ENCODE results near the gene CCDC154. TPM values are rescaled to one million over a fixed set of nuclear protein-coding genes. Genes with fewer than 3 reads are reported as not detected.

CCDC154 gene
- total RNA-seq, 1 donor from 2014 or later, result 2.0 TPM

GRCh38 chr16:1403036-1403435 is 41.3 kb downstream of the CCDC154 start:
- DNase-seq (ENCODE audit: low spot score), result no peak
- Mint-ChIP-seq H3K9me3 (no peaks in the 10 kb centered on the region), H3K4me1 (ENCODE audit: low read depth) (peaks cover 5% of the 10 kb centered on the region), H3K27ac (no peak overlapping the region), H3K4me3 (no peak overlapping the region), H3K36me3 (ENCODE audit: low read depth) (peaks cover 11% of the 10 kb centered on the region), H3K27me3 (ENCODE audit: insufficient read depth) (no peaks in the 10 kb centered on the region)
- intact Hi-C loops (cut with micrococcal nuclease), result no loop called here

- no peak for DNase-seq (ENCODE audit: low spot score)
- intact Hi-C loops (cut with micrococcal nuclease), result no loop called here
- no peak overlapping the region for H3K27ac Mint-ChIP-seq
- no peak overlapping the region for H3K4me3 Mint-ChIP-seq
- no peaks in the 10 kb centered on the region for H3K9me3 Mint-ChIP-seq
- no peaks in the 10 kb centered on the region for H3K27me3 Mint-ChIP-seq (ENCODE audit: insufficient read depth)
- H3K36me3 Mint-ChIP-seq (ENCODE audit: low read depth), result peaks cover 11% of the 10 kb centered on the region
- peaks cover under 1% of the 10 kb centered on the region for H3K4me1 Mint-ChIP-seq (ENCODE audit: low read depth)
Measured at GRCh38 chr16:1401758-1402154, 42.6 kb downstream of the CCDC154 start.

- no peak overlapping the region for H3K4me3 Mint-ChIP-seq
- no peak for DNase-seq (ENCODE audit: low spot score)
- intact Hi-C loops (cut with micrococcal nuclease), result no loop called here
- H3K36me3 Mint-ChIP-seq (ENCODE audit: low read depth), result peaks cover 11% of the 10 kb centered on the region
- no peaks in the 10 kb centered on the region for H3K9me3 Mint-ChIP-seq
- H3K27ac Mint-ChIP-seq, result no peak overlapping the region
- no peaks in the 10 kb centered on the region for H3K27me3 Mint-ChIP-seq (ENCODE audit: insufficient read depth)
- no peaks in the 10 kb centered on the region for H3K4me1 Mint-ChIP-seq (ENCODE audit: low read depth)
Measured at GRCh38 chr16:1401061-1401757, 43.1 kb downstream of the CCDC154 start.

GRCh38 chr16:1398826-1399581 is 45.4 kb downstream of the CCDC154 start:
- Mint-ChIP-seq H3K27me3 (ENCODE audit: insufficient read depth) (no peaks in the 10 kb centered on the region), H3K27ac (no peak overlapping the region), H3K4me3 (no peak overlapping the region), H3K9me3 (no peaks in the 10 kb centered on the region), H3K36me3 (ENCODE audit: low read depth) (peaks cover 11% of the 10 kb centered on the region), H3K4me1 (ENCODE audit: low read depth) (no peaks in the 10 kb centered on the region)
- no peak for DNase-seq (ENCODE audit: low spot score)
- intact Hi-C loops (cut with micrococcal nuclease), result no loop called here

- no peak overlapping the region for H3K27ac Mint-ChIP-seq
- no peaks in the 10 kb centered on the region for H3K4me1 Mint-ChIP-seq (ENCODE audit: low read depth)
- intact Hi-C loops (cut with micrococcal nuclease), result no loop called here
- H3K9me3 Mint-ChIP-seq, result no peaks in the 10 kb centered on the region
- H3K36me3 Mint-ChIP-seq (ENCODE audit: low read depth), result peaks cover 9% of the 10 kb centered on the region
- H3K27me3 Mint-ChIP-seq (ENCODE audit: insufficient read depth), result no peaks in the 10 kb centered on the region
- DNase-seq (ENCODE audit: low spot score), result no peak
- no peak overlapping the region for H3K4me3 Mint-ChIP-seq
Measured at GRCh38 chr16:1398351-1398750, 46.0 kb downstream of the CCDC154 start.

GRCh38 chr16:1397779-1398178 is 46.6 kb downstream of the CCDC154 start:
- no peaks in the 10 kb centered on the region for H3K4me1 Mint-ChIP-seq (ENCODE audit: low read depth)
- no peak for DNase-seq (ENCODE audit: low spot score)
- no peaks in the 10 kb centered on the region for H3K9me3 Mint-ChIP-seq
- intact Hi-C loops (cut with micrococcal nuclease), result no loop called here
- H3K4me3 Mint-ChIP-seq, result no peak overlapping the region
- H3K36me3 Mint-ChIP-seq (ENCODE audit: low read depth), result peaks cover 10% of the 10 kb centered on the region
- no peaks in the 10 kb centered on the region for H3K27me3 Mint-ChIP-seq (ENCODE audit: insufficient read depth)
- H3K27ac Mint-ChIP-seq, result no peak overlapping the region

GRCh38 chr16:1395444-1396031 is 48.8 kb downstream of the CCDC154 start:
- Mint-ChIP-seq H3K27ac (no peak overlapping the region), H3K27me3 (ENCODE audit: insufficient read depth) (no peaks in the 10 kb centered on the region), H3K36me3 (ENCODE audit: low read depth) (peaks cover 1% of the 10 kb centered on the region), H3K9me3 (no peaks in the 10 kb centered on the region), H3K4me1 (ENCODE audit: low read depth) (no peaks in the 10 kb centered on the region), H3K4me3 (no peak overlapping the region)
- no peak for DNase-seq (ENCODE audit: low spot score)
- intact Hi-C loops (cut with micrococcal nuclease), result no loop called here

GRCh38 chr16:1394367-1394951 is 49.9 kb downstream of the CCDC154 start:
- H3K27me3 Mint-ChIP-seq (ENCODE audit: insufficient read depth), result no peaks in the 10 kb centered on the region
- no peak overlapping the region for H3K4me3 Mint-ChIP-seq
- DNase-seq (ENCODE audit: low spot score), result no peak
- H3K27ac Mint-ChIP-seq, result no peak overlapping the region
- H3K36me3 Mint-ChIP-seq (ENCODE audit: low read depth), result peaks cover 1% of the 10 kb centered on the region
- no peaks in the 10 kb centered on the region for H3K9me3 Mint-ChIP-seq
- H3K4me1 Mint-ChIP-seq (ENCODE audit: low read depth), result no peaks in the 10 kb centered on the region
- intact Hi-C loops (cut with micrococcal nuclease), result no loop called here

GRCh38 chr16:1393613-1394176 is 50.7 kb downstream of the CCDC154 start:
- Mint-ChIP-seq H3K27ac (no peak overlapping the region), H3K36me3 (ENCODE audit: low read depth) (peaks cover 1% of the 10 kb centered on the region), H3K9me3 (no peaks in the 10 kb centered on the region), H3K4me3 (no peak overlapping the region), H3K4me1 (ENCODE audit: low read depth) (no peaks in the 10 kb centered on the region), H3K27me3 (ENCODE audit: insufficient read depth) (no peaks in the 10 kb centered on the region)
- DNase-seq (ENCODE audit: low spot score), result no peak
- intact Hi-C loops (cut with micrococcal nuclease), result no loop called here

GRCh38 chr16:1392826-1393225 is 51.5 kb downstream of the CCDC154 start:
- H3K4me1 Mint-ChIP-seq (ENCODE audit: low read depth), result no peaks in the 10 kb centered on the region
- no peaks in the 10 kb centered on the region for H3K27me3 Mint-ChIP-seq (ENCODE audit: insufficient read depth)
- H3K9me3 Mint-ChIP-seq, result no peaks in the 10 kb centered on the region
- intact Hi-C loops (cut with micrococcal nuclease), result no loop called here
- peaks cover 1% of the 10 kb centered on the region for H3K36me3 Mint-ChIP-seq (ENCODE audit: low read depth)
- H3K4me3 Mint-ChIP-seq, result no peak overlapping the region
- no peak overlapping the region for H3K27ac Mint-ChIP-seq
- DNase-seq (ENCODE audit: low spot score), result no peak

- H3K36me3 Mint-ChIP-seq (ENCODE audit: low read depth), result peaks cover 1% of the 10 kb centered on the region
- H3K27ac Mint-ChIP-seq, result no peak overlapping the region
- DNase-seq (ENCODE audit: low spot score), result no peak
- no peaks in the 10 kb centered on the region for H3K4me1 Mint-ChIP-seq (ENCODE audit: low read depth)
- intact Hi-C loops (cut with micrococcal nuclease), result no loop called here
- H3K9me3 Mint-ChIP-seq, result no peaks in the 10 kb centered on the region
- no peaks in the 10 kb centered on the region for H3K27me3 Mint-ChIP-seq (ENCODE audit: insufficient read depth)
- H3K4me3 Mint-ChIP-seq, result no peak overlapping the region
Measured at GRCh38 chr16:1390239-1390779, 54.0 kb downstream of the CCDC154 start.

GRCh38 chr16:1389762-1390161 is 54.6 kb downstream of the CCDC154 start:
- Mint-ChIP-seq H3K4me1 (ENCODE audit: low read depth) (no peaks in the 10 kb centered on the region), H3K27me3 (ENCODE audit: insufficient read depth) (no peaks in the 10 kb centered on the region), H3K4me3 (no peak overlapping the region), H3K36me3 (ENCODE audit: low read depth) (peaks cover 4% of the 10 kb centered on the region), H3K27ac (no peak overlapping the region), H3K9me3 (no peaks in the 10 kb centered on the region)
- DNase-seq (ENCODE audit: low spot score), result no peak
- intact Hi-C loops (cut with micrococcal nuclease), result no loop called here

All from activated T-helper 1 cell treated with anti-CD3 and anti-CD28 coated beads, Interleukin-12 subunit alpha, Interleukin-12 subunit beta, Interleukin-2, Interleukin-4 antibody, amounts not matched to agents 30 ng/mL and 10 ng/mL and 1 ng/mL, durations not matched to agents 14 hours and 24 hours and 36 hours (primary cell).